ENCODE measurements around the gene TRPM3.

Gene TRPM3

GRCh38 chr9:71073494-71073893 is 47.9 kb downstream of the TRPM3 start:
- POLR2A ChIA-PET, result no interaction called here
- DNase-seq (ENCODE audit: extremely low spot score), result no peak
- CTCF ChIA-PET, result no interaction called here
- no peak for TF ChIP-seq CTCF (IDR thresholded peaks at IDR 0.05; ENCODE audit: control extremely low read depth, extremely low read depth, low read depth, missing control alignments)

GRCh38 chr9:71072587-71072986 is 48.8 kb downstream of the TRPM3 start:
- no peak for DNase-seq (ENCODE audit: extremely low spot score)
- POLR2A ChIA-PET, result no interaction called here
- TF ChIP-seq CTCF (IDR thresholded peaks at IDR 0.05; ENCODE audit: control extremely low read depth, extremely low read depth, low read depth, missing control alignments), result no peak
- CTCF ChIA-PET, result no interaction called here

- ChIA-PET POLR2A (no interaction called here), CTCF (interaction anchor here (1.1 kb wide), 1 partner anchor 16 kb away, joined by 5 read pairs; no protein-coding TSS in a partner anchor)
- no peak for DNase-seq (ENCODE audit: extremely low spot score)
- no peak for TF ChIP-seq CTCF (IDR thresholded peaks at IDR 0.05; ENCODE audit: control extremely low read depth, extremely low read depth, low read depth, missing control alignments)
These were observed 49.8 kb downstream of the TRPM3 start for GRCh38 chr9:71071633-71072032.

- POLR2A ChIA-PET, result no interaction called here
- CTCF ChIA-PET, result interaction anchor here (1.2 kb wide), 1 partner anchor 14 kb away, joined by 3 read pairs; no protein-coding TSS in a partner anchor
- no peak for TF ChIP-seq CTCF (IDR thresholded peaks at IDR 0.05; ENCODE audit: control extremely low read depth, extremely low read depth, low read depth, missing control alignments)
- DNase-seq (ENCODE audit: extremely low spot score), result no peak
These were observed 62.8 kb downstream of the TRPM3 start for GRCh38 chr9:71058660-71059059.

- ChIA-PET POLR2A (no interaction called here), CTCF (no interaction called here)
- DNase-seq (ENCODE audit: extremely low spot score), result no peak
- no peak for TF ChIP-seq CTCF (IDR thresholded peaks at IDR 0.05; ENCODE audit: control extremely low read depth, extremely low read depth, low read depth, missing control alignments)
These were observed 69.1 kb downstream of the TRPM3 start for GRCh38 chr9:71052287-71052686.

GRCh38 chr9:71048280-71048679 is 73.1 kb downstream of the TRPM3 start:
- CTCF ChIA-PET, result no interaction called here
- POLR2A ChIA-PET, result no interaction called here
- no peak for TF ChIP-seq CTCF (IDR thresholded peaks at IDR 0.05; ENCODE audit: control extremely low read depth, extremely low read depth, low read depth, missing control alignments)
- no peak for DNase-seq (ENCODE audit: extremely low spot score)

GRCh38 chr9:71042448-71042990 is 78.9 kb downstream of the TRPM3 start:
- ChIA-PET CTCF (interaction anchor here (1.3 kb wide), 1 partner anchor 12 kb away, joined by 3 read pairs; no protein-coding TSS in a partner anchor), POLR2A (no interaction called here)

More at GRCh38 chr9:71042448-71042990, 78.9 kb downstream of the TRPM3 start:
- no peak for DNase-seq (ENCODE audit: extremely low spot score)
- no peak for TF ChIP-seq CTCF (IDR thresholded peaks at IDR 0.05; ENCODE audit: control extremely low read depth, extremely low read depth, low read depth, missing control alignments)
